OCI-LY7 (cell line): ENCODE results near the gene AQP12A.

ENCODE experiments used
- CTCF ChIP-seq: fragments of 200-600 bp; sonication (generic); conservative IDR thresholded peaks from 2 replicates; pipeline ENCODE4 v1.5.1; 2014; ENCODE audit warnings: mild to moderate bottlenecking, antibody characterized with exemption, low read length, moderate library complexity, mixed read lengths
- EZH2phosphoT487 ChIP-seq: fragments of 200-600 bp; sonication (generic); IDR thresholded peaks from 2 replicates; pipeline ENCODE4 v1.6.1; 2018; ENCODE audit warnings: low read depth, borderline replicate concordance, mild to moderate bottlenecking, mixed run types, antibody characterized with exemption, low read length, moderate library complexity, mixed read lengths

- TF ChIP-seq CTCF (no peak), EZH2phosphoT487 (no peak)
Measured at GRCh38 chr2:240723851-240724250, 32.2 kb downstream of the AQP12A start.
